ENCODE results near the gene LITAFD.
"Not testable (repeated sequence)": the region's sequence is repeated elsewhere in the genome, so short reads cannot be mapped to it uniquely, and the experiment has no call there.

The LITAFD gene

GRCh38 chr16:8899709-8900317, 17.7 kb downstream of the LITAFD start:
- no peak for DNase-seq

DNA sequence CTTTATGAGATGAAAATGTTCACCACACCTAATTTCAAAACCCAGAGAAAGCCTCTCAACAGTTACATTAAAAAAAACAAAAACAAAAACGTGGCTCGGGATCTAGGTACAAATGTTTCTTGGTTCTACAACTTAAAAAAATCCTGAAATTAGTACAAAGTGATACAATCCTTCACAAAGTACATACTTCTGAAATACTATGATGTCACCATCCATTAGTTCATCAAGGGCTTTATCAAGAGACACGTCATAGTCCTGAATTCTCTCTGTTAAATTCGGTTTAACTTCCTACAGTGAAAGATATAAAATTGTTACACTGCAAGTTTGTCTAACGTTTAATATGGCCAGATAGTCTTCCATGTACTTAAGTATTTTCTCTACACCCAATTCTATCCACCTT, 18.2 kb downstream of the LITAFD start:
- no peak for DNase-seq

GRCh38 chr16:8901320-8901861, 19.2 kb downstream of the LITAFD start:
- no peak for DNase-seq

- no peak for DNase-seq
Observed at GRCh38 chr16:8903004-8903403, 20.9 kb downstream of the LITAFD start.

GRCh38 chr16:8904018-8904430, 21.9 kb downstream of the LITAFD start:
- DNase-seq, result no peak

- no peak for DNase-seq
Observed at GRCh38 chr16:8905168-8905762, 23.1 kb downstream of the LITAFD start.

DNA sequence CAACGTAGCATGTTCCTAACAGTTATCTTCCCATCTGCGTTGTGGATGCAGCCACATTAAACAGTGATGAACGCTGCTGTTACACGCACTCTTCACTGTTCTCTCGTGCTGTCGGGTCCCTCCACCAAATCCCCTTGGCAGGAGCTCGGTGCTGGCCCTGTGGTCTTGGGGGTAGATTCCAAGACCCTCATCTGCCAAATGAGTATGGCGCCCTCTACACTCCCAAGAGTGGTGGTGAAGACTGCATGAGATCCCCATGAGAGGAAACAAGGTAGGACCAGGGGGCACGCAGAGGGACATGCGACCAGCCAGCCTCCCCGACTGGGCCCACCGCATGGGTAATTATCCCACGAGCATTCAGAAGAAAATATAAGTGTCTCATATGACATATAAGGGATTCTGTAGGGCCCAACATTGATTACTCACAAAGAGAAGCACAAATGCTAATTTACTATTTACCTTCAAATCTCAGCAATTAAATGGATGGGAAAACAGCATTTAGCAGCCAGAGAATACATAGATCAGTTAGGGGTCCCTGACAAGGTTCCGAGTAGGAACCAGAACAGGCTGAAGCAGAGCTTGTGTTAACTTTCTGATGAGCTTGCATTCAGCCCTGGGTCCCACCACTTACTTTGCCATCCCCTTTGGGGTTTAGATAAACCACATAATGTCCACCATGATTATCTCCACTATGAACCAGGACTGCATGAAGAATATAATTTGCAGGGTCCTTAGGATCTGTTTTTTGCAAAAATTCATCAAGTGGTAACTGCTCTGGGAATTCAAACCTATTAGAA, 23.8 kb downstream of the LITAFD start:
- no peak for DNase-seq

- DNase-seq, result no peak
Observed at GRCh38 chr16:8907096-8907495, 24.9 kb downstream of the LITAFD start.

DNA sequence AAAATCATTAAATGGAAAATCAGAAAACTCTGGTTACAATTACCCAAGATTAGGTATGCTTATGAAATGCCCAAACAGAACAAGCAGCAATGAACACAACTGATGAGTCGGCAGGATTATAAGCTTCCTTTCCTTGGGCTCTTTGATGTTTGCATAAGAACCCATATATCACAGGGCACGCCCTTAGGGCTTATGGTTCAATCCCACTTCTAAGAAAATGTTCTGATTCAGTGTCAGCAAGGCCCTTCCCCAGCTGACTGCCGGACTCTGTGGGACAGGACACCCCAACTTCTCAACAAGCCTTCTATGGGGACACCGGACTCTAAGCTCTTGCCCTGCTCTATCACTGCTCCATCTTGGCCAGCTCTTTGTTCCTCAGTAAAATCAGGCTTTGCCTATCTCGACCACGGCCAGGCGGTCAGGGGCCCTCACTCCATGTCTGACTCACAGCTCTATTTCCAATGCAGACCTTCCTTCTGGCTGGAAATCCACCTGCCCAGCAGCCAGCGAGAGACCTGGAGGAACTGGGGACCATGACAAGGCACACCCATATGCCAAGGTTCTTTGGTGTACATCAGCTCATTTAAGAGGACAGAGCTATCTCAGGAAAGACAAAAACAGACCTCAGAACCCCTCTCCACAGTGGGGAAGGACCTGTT, 26.8 kb downstream of the LITAFD start:
- DNase-seq, result no peak

DNA sequence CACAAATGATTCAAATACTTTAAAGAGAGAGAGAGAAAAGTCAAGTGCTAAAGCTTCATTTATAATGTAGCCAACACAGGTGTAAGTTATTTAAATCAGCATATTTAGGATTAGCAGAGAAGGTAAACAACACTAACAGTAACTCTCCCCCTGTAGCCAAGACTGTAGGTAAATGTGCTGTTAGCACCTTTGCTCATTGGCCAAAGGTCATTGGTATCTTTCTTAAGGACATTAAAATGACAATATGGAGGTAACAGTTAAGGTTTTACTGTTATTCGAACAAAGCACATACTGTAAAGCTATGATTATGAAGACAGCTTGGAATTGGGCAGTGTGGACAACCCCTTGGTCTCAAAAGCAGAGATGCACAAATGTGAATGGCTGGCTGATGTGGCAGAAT, 28.7 kb downstream of the LITAFD start:
- DNase-seq, result no peak

DNA sequence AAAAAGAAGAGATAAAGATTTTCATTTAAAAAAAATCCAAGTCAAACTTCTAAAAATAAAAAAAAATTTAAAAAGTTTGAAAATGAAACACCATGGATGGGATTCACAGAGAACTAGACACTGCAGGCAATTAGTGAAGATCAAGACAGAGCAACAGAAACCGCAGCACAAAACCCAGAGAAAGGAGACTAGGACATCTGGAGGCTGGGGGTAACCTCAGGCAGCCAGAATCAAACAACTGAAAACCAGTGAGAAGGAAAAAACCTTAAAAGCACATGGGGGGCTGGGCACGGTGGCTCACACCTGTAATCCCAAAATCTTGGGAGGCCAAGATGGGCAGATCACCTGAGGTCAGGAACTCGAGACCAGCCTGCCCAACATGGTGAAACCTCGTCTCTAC, 30.6 kb downstream of the LITAFD start:
- DNase-seq, result no peak

- no peak for DNase-seq
Observed at GRCh38 chr16:8914098-8914497, 31.9 kb downstream of the LITAFD start.

GRCh38 chr16:8915722-8916301, 33.7 kb downstream of the LITAFD start:
- no peak for DNase-seq

DNA sequence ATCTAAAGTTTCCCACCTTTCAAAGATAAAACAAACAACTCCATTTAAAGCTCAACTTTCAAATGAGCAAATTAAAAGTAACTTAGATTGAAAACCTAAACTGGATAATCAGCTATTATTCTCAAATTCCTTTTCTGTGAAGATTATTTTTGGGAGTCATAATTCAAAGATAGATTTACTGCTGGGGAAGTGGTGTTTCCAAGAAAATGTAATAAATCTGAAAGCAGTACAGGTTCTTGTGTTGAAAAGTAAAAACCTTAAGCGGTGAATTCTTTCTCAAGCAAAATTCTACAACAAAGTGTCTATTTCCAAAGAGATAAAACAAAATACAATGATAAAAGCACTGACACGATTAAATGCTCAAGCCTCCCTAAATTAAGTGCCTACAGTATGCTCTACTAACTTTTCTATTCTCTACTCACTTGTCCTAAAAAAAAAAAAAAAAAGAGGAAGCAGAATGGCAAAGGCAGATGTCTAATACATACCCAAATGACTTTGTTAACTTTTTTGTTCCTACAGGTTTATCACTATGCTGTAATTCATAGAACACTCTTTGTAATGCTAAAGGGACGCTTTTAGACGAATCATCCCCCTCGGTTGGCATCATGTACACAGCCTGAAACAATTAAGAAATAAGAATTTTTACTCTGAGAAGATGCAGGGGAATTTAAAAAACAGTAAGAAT, 34.5 kb downstream of the LITAFD start:
- no peak for DNase-seq

DNA sequence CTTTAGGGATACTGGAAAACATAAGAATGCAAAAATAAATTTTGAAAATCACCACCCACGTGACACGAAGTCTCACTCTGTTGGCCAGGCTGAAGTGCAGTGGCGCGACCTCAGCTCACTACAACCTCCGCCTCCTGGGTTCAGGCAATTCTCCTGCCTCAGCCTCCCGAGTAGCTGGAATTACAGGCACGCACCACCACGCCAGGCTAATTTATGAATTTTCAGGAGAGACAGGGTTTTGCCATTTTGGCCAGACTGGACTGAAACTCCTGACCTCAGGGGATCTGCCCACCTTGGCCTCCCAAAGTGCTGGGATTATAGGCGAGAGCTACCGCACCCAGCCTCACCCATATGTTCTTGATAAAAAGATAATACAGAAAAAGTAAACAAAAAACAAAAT, 35.2 kb downstream of the LITAFD start:
- DNase-seq, result not testable (repeated sequence)

DNA sequence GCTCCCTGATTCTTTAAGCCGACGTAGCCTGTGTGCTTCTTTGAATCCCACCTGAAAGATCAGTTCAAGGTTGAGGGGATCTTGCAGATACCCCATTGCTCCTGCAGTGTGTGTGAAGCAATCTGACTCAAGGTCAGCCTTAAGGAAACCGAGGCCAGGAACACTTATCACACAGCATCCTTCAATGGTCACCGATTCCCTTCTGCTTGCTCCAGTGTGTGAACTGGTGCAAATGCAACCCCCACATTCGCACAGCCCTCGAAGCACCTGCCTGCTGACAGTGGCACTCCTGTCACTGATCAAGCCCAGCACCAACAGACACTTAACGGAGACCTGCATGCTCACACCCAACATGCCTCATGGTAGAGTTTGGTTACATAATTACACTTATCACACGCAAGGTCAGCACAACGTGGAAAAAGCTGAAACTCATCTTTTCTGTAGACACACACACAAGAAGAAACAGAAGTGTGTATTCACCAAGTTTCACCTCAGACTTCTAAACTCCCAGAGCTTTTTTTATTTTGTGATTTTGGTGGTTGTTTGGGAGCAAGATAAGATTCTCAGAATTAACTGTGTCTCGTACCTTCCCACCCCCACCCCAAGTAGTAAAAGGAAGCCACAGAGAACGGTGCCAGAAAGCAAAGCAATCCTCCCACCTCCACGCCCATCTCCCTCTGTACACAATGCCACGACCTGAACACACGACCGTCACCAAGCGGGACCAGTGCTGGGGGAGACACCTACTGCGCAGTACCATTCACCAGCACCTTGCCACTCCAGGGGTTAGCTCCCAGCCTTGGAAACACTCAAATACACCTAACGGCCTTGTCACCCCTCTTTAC, 37.2 kb downstream of the LITAFD start:
- no peak for DNase-seq

- DNase-seq, result no peak
Observed at GRCh38 chr16:8919934-8920462, 37.8 kb downstream of the LITAFD start.

DNA sequence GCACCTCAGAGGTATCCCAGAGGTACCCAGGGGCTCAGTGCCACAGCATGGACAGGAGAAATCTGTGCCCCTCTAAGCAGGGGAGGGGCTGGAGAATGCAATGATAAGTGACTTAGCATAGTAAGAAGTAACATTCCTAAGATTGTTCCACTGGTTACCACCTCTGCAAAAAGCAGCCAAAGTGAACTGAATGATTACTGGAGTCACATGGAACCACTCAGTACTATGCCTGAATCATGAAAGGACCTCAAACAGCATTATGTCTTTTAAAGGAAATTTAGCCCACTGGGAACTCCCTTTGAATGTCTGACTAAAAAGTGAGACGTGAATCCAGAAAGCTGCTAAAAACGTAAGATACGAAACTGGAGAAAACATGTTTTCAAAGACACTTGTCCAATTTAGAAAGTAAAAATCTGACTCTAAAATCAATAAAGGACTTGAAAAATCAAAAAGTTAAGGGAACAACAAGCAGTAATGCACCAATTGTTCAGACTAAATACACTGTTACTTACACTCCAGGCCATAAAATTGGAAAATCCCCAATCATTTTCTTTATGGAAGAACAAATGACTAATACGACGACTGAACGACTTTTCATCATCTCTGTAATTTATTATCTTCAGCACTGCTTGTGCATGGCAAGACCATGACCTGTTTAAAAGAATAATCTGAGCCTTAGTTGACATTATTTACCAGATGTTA, 38.6 kb downstream of the LITAFD start:
- no peak for DNase-seq

GRCh38 chr16:8921347-8921984, 39.3 kb downstream of the LITAFD start:
- DNase-seq, result no peak

DNA sequence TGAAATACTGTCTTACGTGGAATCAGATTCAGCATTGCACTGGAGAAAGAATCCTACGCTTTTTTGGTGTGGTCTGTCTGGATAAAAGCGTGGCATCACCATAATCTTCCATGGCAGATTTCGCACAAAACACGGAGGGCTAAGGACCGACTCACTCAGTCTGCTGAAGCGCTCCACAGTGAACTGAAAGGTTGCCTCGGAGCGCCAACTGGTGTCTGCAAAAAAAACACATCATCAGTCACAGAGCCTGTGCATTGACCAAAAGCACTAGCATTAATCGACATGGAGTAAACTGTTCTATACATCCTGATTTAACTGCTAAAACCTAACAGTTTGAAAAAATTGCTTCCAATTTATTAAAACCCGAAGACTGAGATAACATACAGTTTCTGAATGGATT, 41.0 kb downstream of the LITAFD start:
- no peak for DNase-seq
